HepG2 (cell line): Measurements from ENCODE around the gene NTN4.

Experiments
- CBX5 ChIP-seq: sonication (generic); formaldehyde crosslinking; IDR thresholded peaks from 2 replicates; pipeline ENCODE4 v1.4.0; 2020; ENCODE audit warnings: missing genetic modification reagents, borderline replicate concordance
- KDM5A ChIP-seq: fragments of 200-600 bp; sonication (generic); IDR thresholded peaks from 2 replicates; pipeline ENCODE4 v1.7.0; 2018; ENCODE audit warnings: antibody characterized with exemption, mild to moderate bottlenecking, low read length, borderline replicate concordance
- MAZ ChIP-seq, 2 experiments: sonication (generic) in 1 of 2; formaldehyde crosslinking in 1 of 2; IDR thresholded peaks; 2 replicates each; pipeline versions ENCODE4 v1.5.0 to v1.6.1; 2012 to 2020; ENCODE audit warnings: low read depth in 2 of 2, mild to moderate bottlenecking in 2 of 2, borderline replicate concordance in 1 of 2, improper control_type of control experiment in 1 of 2, low read length in 1 of 2, missing genetic modification reagents in 1 of 2, moderate library complexity in 1 of 2
- RAD21 ChIP-seq: fragments of 450-650 bp; formaldehyde crosslinking; IDR thresholded peaks from 2 replicates; pipeline ENCODE4 v1.5.0; 2020; ENCODE audit warnings: mild to moderate bottlenecking
- SMC3 ChIP-seq: IDR thresholded peaks from 2 replicates; pipeline ENCODE4 v1.6.1; 2011; ENCODE audit warnings: low read length, improper control_type of control experiment
- SOX13 ChIP-seq, 3 experiments: fragments of 450-650 bp in 1 of 3; sonication (generic) in 1 of 3; formaldehyde crosslinking in 1 of 3; IDR thresholded peaks in 2 of 3; conservative IDR thresholded peaks in 1 of 3; 2 replicates each; pipeline versions ENCODE4 v1.5.0 to v1.6.1; 2016 to 2020; ENCODE audit warnings: antibody characterized with exemption in 1 of 3, mild to moderate bottlenecking in 1 of 3, missing compliant biosample characterization in 1 of 3, missing genetic modification reagents in 1 of 3, moderate library complexity in 1 of 3
- ZNF761 ChIP-seq: sonication (generic); formaldehyde crosslinking; conservative IDR thresholded peaks from 2 replicates; pipeline ENCODE4 v1.4.0; 2020; ENCODE audit warnings: mild to moderate bottlenecking, missing genetic modification reagents
- TF ChIP-seq, protein P1 (sequence below): sonication (generic); formaldehyde crosslinking; IDR thresholded peaks from 2 replicates; pipeline ENCODE4 v1.4.0; 2020; ENCODE audit warnings: missing genetic modification reagents
- TF ChIP-seq, protein P2 (sequence below): sonication (generic); formaldehyde crosslinking; IDR thresholded peaks from 2 replicates; pipeline ENCODE4 v1.4.0; 2020; ENCODE audit warnings: mild to moderate bottlenecking, missing genetic modification reagents
- TF ChIP-seq, protein P3 (sequence below): sonication (generic); formaldehyde crosslinking; IDR thresholded peaks from 2 replicates; pipeline ENCODE4 v1.4.0; 2020; ENCODE audit warnings: mild to moderate bottlenecking, low read depth, missing genetic modification reagents

DNA sequence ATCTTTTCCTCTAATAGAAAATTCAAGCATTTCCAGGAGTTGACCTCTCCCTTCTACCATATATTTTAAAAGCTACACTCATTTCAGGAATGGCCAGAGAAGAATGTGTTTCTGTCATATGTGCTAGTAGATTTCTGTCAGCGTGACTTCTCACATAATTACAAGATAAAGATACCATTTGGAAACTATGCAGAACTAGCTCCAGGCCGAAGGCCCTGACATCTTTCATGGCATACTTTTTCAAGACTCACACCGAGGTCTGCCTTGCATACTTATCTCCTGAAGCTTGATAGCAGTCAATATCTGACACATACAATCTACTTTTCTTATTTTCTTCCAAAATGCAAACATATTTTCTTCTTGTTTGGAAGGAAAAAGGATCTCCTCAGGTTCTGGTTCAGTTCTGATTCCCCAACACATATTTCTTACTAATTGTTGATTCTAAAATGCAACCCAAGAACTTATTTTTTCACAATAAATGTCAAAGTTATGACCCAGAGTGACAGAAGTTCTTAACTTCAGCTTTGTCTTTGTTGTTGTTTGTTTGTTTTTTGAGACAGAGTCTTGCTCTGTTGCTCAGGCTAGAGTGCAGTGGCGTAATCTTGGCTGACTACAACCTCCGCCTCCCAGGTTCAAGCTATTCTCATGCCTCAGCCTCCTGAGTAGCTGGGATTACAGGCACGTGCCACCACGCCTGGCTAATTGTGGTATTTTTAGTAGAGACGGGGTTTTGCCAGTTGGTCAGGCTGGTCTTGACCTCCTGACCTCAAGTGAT is 99.5 kb downstream of the NTN4 start:
- TF ChIP-seq KDM5A (no peak), SMC3 (no peak), CBX5 (CRISPR knock-in tag) (no peak), ZNF761 (CRISPR knock-in tag) (no peak), RAD21 (CRISPR knock-in tag) (no peak), SOX13 (IDR thresholded peaks at IDR 0.05) (no peak), SOX13 (CRISPR knock-in tag; conservative IDR thresholded peaks at IDR 0.05 in 1 of 2, IDR thresholded peaks at IDR 0.05 in 1 of 2) (no peak), MAZ (IDR thresholded peaks at IDR 0.05; ENCODE audit: borderline replicate concordance, low read depth, low read length) (no peak), MAZ (CRISPR knock-in tag; IDR thresholded peaks at IDR 0.05; ENCODE audit: low read depth) (no peak)
- TF ChIP-seq, protein P1, sequence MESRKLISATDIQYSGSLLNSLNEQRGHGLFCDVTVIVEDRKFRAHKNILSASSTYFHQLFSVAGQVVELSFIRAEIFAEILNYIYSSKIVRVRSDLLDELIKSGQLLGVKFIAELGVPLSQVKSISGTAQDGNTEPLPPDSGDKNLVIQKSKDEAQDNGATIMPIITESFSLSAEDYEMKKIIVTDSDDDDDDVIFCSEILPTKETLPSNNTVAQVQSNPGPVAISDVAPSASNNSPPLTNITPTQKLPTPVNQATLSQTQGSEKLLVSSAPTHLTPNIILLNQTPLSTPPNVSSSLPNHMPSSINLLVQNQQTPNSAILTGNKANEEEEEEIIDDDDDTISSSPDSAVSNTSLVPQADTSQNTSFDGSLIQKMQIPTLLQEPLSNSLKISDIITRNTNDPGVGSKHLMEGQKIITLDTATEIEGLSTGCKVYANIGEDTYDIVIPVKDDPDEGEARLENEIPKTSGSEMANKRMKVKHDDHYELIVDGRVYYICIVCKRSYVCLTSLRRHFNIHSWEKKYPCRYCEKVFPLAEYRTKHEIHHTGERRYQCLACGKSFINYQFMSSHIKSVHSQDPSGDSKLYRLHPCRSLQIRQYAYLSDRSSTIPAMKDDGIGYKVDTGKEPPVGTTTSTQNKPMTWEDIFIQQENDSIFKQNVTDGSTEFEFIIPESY (CRISPR knock-in tag), result no peak
- TF ChIP-seq, protein P2, sequence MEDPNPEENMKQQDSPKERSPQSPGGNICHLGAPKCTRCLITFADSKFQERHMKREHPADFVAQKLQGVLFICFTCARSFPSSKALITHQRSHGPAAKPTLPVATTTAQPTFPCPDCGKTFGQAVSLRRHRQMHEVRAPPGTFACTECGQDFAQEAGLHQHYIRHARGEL (CRISPR knock-in tag), result no peak
- TF ChIP-seq, protein P3, sequence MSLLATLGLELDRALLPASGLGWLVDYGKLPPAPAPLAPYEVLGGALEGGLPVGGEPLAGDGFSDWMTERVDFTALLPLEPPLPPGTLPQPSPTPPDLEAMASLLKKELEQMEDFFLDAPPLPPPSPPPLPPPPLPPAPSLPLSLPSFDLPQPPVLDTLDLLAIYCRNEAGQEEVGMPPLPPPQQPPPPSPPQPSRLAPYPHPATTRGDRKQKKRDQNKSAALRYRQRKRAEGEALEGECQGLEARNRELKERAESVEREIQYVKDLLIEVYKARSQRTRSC, result no peak
